Measurements from ENCODE around the gene ZNF862.

GRCh38 chr7:149885191-149886017 lies 47.2 kb downstream of the ZNF862 start:
- TF ChIP-seq SIN3A (IDR thresholded peaks at IDR 0.05; ENCODE audit: borderline replicate concordance, insufficient read depth, low read length), result no peak
- TF ChIP-seq REST (IDR thresholded peaks at IDR 0.05; ENCODE audit: insufficient read depth in 1 of 2, low read depth in 2 of 2, low read length in 2 of 2), result no peak
- TF ChIP-seq POLR2AphosphoS5 (IDR thresholded peaks at IDR 0.05; ENCODE audit: low read depth, low read length), result no peak

Measured in PFSK-1 (cell line).